Esophagus muscularis mucosa (tissue), 4 donors: ENCODE measurements around the gene TADA3. TPM values are rescaled to one million over a fixed set of nuclear protein-coding genes. Genes with fewer than 3 reads are reported as not detected.

Experiments used
- DNase-seq: peaks from one replicate; pipeline ENCODE4 v3.0.0-alpha.2; 2017; ENCODE audit errors: extremely low spot score
- H3K27ac ChIP-seq, 4 donors: fragments of 200-600 bp; sonication (generic); replicated peaks in 1 of 4; 1 replicate in 3 of 4; 2 replicates in 1 of 4; pipeline ENCODE4 v1.5.1; 2016 to 2019; ENCODE audit warnings: mild to moderate bottlenecking in 1 of 4
- H3K27me3 ChIP-seq, 4 donors: fragments of 200-600 bp; sonication (generic); one replicate each; pipeline versions ENCODE4 v1.5.1 to v1.6.0; 2016 to 2019
- H3K36me3 ChIP-seq, 4 donors: fragments of 200-600 bp; sonication (generic); one replicate each; pipeline ENCODE4 v1.5.1; 2016 to 2019
- H3K4me1 ChIP-seq, 4 donors: fragments of 200-600 bp; sonication (generic); one replicate each; pipeline ENCODE4 v1.5.1; 2016 to 2019
- H3K4me3 ChIP-seq, 4 donors: fragments of 200-600 bp; sonication (generic); 1 replicate in 2 of 4; 2 replicates in 2 of 4; pipeline ENCODE4 v1.5.1; 2016 to 2019; ENCODE audit warnings: mild to moderate bottlenecking in 4 of 4, moderate library complexity in 1 of 4
- H3K9me3 ChIP-seq, 4 donors: fragments of 200-600 bp; sonication (generic); 1 replicate in 3 of 4; 2 replicates in 1 of 4; pipeline ENCODE4 v1.5.1; 2016 to 2019
- CTCF ChIP-seq, 3 experiments: fragments of 200-600 bp in 2 of 3; fragments of 450-650 bp in 1 of 3; sonication (generic) in 2 of 3; IDR thresholded peaks; one replicate each; pipeline ENCODE4 v1.5.1; 2017 to 2019; ENCODE audit warnings: antibody characterized with exemption in 3 of 3, mild to moderate bottlenecking in 2 of 3, moderate library complexity in 1 of 3
- EP300 ChIP-seq: sonication (generic); formaldehyde crosslinking; IDR thresholded peaks from one replicate; pipeline ENCODE4 v1.6.1; 2017; ENCODE audit warnings: antibody characterized with exemption
- POLR2A ChIP-seq: fragments of 450-650 bp; IDR thresholded peaks from one replicate; pipeline ENCODE4 v1.6.1; 2017; ENCODE audit warnings: antibody characterized with exemption, moderate library complexity, mild to moderate bottlenecking, low read depth
- POLR2AphosphoS5 ChIP-seq, 2 donors: sonication (generic); formaldehyde crosslinking; IDR thresholded peaks; one replicate each; pipeline ENCODE4 v1.6.1; 2017; ENCODE audit warnings: antibody characterized with exemption in 2 of 2
- WGBS: methylation state at CpG from one replicate; pipeline ENCODE4 v1.1.5; 2018; 5-methylcytosine and 5-hydroxymethylcytosine counted together
- intact Hi-C: fragments of 100-400 bp; cut with DNase I; formaldehyde crosslinking; loops from one replicate; pipeline ENCODE4 v1.15.1; 2023
- total RNA-seq, 4 donors: library from RNA; depleted of rRNA; stranded (reverse); fragments of >200 nt; gene quantifications; one replicate each; pipeline versions ENCODE4 v1.1.0 to v1.2.1, GENCODE V29; 2016

The TADA3 gene
- total RNA-seq, 4 donors from 2014 or later: 64.4 to 80.9 (median 74.6) TPM

DNA sequence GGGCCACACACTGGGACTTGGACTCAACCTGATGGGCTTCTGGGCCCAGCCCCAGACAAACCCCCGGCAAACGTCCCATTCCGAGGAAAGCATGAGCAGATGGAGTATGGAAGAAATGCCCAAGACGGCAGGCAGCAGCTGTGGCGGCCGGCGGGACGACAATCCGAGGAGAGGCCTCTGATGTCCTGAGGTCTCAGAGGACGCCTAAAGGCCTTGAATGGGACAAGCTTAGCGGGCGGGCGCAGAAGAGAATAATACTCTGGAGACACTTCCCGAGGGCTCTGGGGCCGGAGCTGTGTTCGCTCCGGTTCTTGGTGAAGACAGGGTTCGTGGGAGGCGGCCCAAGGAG lies 43.0 kb downstream of the TADA3 start:
- WGBS: 4% methylated on average over 17 of the region's 19 CpGs
- no peak for DNase-seq
- intact Hi-C loops: loop anchor here (2.0 kb wide), 1 partner anchor 16 kb away; no protein-coding TSS in a partner anchor

GRCh38 chr3:9748031-9748430 lies 44.2 kb downstream of the TADA3 start:
- TF ChIP-seq EP300 (no peak), POLR2AphosphoS5 (IDR thresholded peaks at IDR 0.05) (no peak), CTCF (IDR thresholded peaks at IDR 0.05) (no peak), POLR2A (no peak)
- Histone ChIP-seq H3K27ac (peak overlapping the region in 1 of 4 donors; percentile 91), H3K4me1 (peaks cover 15 to 34% (median 30%) of the 10 kb centered on the region in 4 donors), H3K27me3 (no peaks in the 10 kb centered on the region), H3K36me3 (peaks cover 40 to 74% (median 67%) of the 10 kb centered on the region in 4 donors), H3K9me3 (no peaks in the 10 kb centered on the region), H3K4me3 (no peak overlapping the region)
- DNase-seq: no peak
- WGBS: 91% methylated on average over 2 of the region's 2 CpGs
- intact Hi-C loops: loop anchor here (2.0 kb wide), 1 partner anchor 15 kb away; no protein-coding TSS in a partner anchor

More for the DNA sequence above, 43.0 kb downstream of the TADA3 start:
- Histone ChIP-seq H3K4me1 (peaks cover 15 to 40% (median 32%) of the 10 kb centered on the region in 4 donors), H3K9me3 (no peaks in the 10 kb centered on the region), H3K27me3 (no peaks in the 10 kb centered on the region), H3K27ac (peak overlapping the region; percentile 83 to 92 (median 90)), H3K4me3 (peak overlapping the region; percentile 58 to 76 (median 69)), H3K36me3 (peaks cover 28 to 74% (median 60%) of the 10 kb centered on the region in 4 donors)
- TF ChIP-seq POLR2AphosphoS5 (IDR thresholded peaks at IDR 0.05): no peak
- TF ChIP-seq CTCF (IDR thresholded peaks at IDR 0.05): no peak
- TF ChIP-seq EP300: no peak
- no peak for TF ChIP-seq POLR2A

- Histone ChIP-seq H3K4me1 (peaks cover 15 to 34% (median 30%) of the 10 kb centered on the region in 4 donors), H3K36me3 (peaks cover 48 to 74% (median 68%) of the 10 kb centered on the region in 4 donors), H3K9me3 (no peaks in the 10 kb centered on the region), H3K4me3 (no peak overlapping the region), H3K27ac (no peak overlapping the region), H3K27me3 (no peaks in the 10 kb centered on the region)
- WGBS: 93% methylated on average over 7 of the region's 8 CpGs
- no peak for DNase-seq
- intact Hi-C loops: no loop called here
- TF ChIP-seq POLR2A (no peak), EP300 (no peak), CTCF (IDR thresholded peaks at IDR 0.05) (no peak), POLR2AphosphoS5 (IDR thresholded peaks at IDR 0.05) (no peak)
These were observed 45.0 kb downstream of the TADA3 start for GRCh38 chr3:9747267-9747666.

DNA sequence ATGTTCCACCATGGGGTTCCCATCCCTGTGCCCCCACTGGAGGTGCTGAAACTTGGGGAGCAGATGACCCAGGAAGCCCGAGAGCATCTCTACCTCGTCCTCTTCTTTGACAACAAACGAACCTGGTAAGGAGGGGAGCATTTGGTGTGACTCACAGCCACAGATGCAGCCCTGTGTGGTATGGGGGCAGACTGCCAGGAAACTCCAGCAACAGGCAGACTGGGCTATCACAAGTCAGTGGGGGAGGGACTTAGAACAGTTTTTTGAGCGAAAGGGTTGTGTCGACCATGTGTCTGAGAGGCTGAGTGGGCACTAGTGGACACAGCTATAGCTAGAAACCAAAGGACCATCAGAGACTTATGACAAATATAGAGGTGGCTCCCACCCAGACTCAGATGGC lies 45.9 kb downstream of the TADA3 start:
- no peak overlapping the region for H3K27ac ChIP-seq
- no peaks in the 10 kb centered on the region for H3K9me3 ChIP-seq
- DNase-seq: no peak
- H3K4me1 ChIP-seq: peaks cover 15 to 26% (median 23%) of the 10 kb centered on the region in 4 donors
- intact Hi-C loops: no loop called here
- peaks cover 57 to 74% (median 68%) of the 10 kb centered on the region in 4 donors for H3K36me3 ChIP-seq
- H3K27me3 ChIP-seq: no peaks in the 10 kb centered on the region
- H3K4me3 ChIP-seq: no peak overlapping the region
- TF ChIP-seq POLR2A (no peak), CTCF (IDR thresholded peaks at IDR 0.05) (no peak), EP300 (no peak), POLR2AphosphoS5 (IDR thresholded peaks at IDR 0.05) (no peak)
- WGBS: 83% methylated on average over 5 of the region's 5 CpGs

DNA sequence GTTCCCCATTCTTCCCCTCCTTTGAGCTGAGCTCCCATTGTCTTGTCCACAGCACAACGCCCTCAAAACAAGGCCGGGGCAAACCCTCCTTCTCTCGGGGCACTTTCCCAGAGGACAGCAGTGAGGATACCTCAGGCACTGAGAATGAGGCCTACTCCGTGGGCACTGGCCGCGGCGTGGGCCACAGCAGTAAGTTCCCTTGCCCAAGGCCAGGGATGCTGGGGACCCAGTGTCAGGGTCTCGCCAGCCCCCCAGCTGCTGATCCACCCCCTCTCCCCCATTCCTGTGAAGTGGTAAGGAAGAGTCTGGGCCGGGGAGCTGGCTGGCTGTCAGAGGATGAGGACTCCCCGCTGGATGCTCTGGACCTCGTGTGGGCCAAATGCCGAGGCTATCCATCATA lies 46.8 kb downstream of the TADA3 start:
- intact Hi-C loops: no loop called here
- no peak for DNase-seq
- Histone ChIP-seq H3K36me3 (peaks cover 65 to 83% (median 76%) of the 10 kb centered on the region in 4 donors), H3K4me3 (no peak overlapping the region), H3K9me3 (no peaks in the 10 kb centered on the region), H3K27ac (no peak overlapping the region), H3K27me3 (no peaks in the 10 kb centered on the region), H3K4me1 (peaks cover 9 to 18% (median 14%) of the 10 kb centered on the region in 4 donors)
- WGBS: 89% methylated on average over 8 of the region's 12 CpGs
- no peak for TF ChIP-seq CTCF (IDR thresholded peaks at IDR 0.05)
- TF ChIP-seq POLR2AphosphoS5 (IDR thresholded peaks at IDR 0.05): no peak
- TF ChIP-seq EP300: no peak
- TF ChIP-seq POLR2A: no peak
